Activated T-cell treated with anti-CD3 and anti-CD28 coated beads, Interleukin-2, amount 50 U/mL, for 4 hours (primary cell): ENCODE results near the gene HEBP1. TPM values are rescaled to one million over a fixed set of nuclear protein-coding genes. Genes with fewer than 3 reads are reported as not detected.

ENCODE experiments used
- ATAC-seq, 2 donors: fragments of 200-7000 bp; cut with Tn5 transposase; one replicate each; pipeline ENCODE4 v1.10.0; 2021
- DNase-seq: peaks from one replicate; pipeline ENCODE4 v3.0.0-alpha.2; 2020
- H3K27me3 Mint-ChIP-seq: one replicate; pipeline ENCODE4 v1.8.0; 2021; ENCODE audit warnings: low read depth, mixed read lengths
- H3K36me3 Mint-ChIP-seq: one replicate; pipeline ENCODE4 v1.8.0; 2022; ENCODE audit warnings: mixed read lengths; ENCODE audit not compliant: insufficient read depth
- H3K4me1 Mint-ChIP-seq: one replicate; pipeline ENCODE4 v1.8.0; 2021; ENCODE audit warnings: low read depth, mixed read lengths
- H3K4me3 Mint-ChIP-seq: one replicate; pipeline ENCODE4 v1.8.0; 2021; ENCODE audit warnings: mild to moderate bottlenecking, moderate library complexity, mixed read lengths
- H3K9me3 Mint-ChIP-seq: one replicate; pipeline ENCODE4 v1.8.0; 2021; ENCODE audit warnings: mixed read lengths
- total RNA-seq, 3 donors: library from RNA; stranded (reverse); gene quantifications; one replicate each; pipeline ENCODE4 v1.2.1, GENCODE V29; 2021

HEBP1 gene
- total RNA-seq, 3 donors from 2014 or later = 9.0 to 10.6 (median 10.3) TPM

GRCh38 chr12:12938541-12938940 lies 61.5 kb downstream of the HEBP1 start:
- Mint-ChIP-seq H3K4me1 (no peaks in the 10 kb centered on the region), H3K36me3 (no peaks in the 10 kb centered on the region), H3K4me3 (no peak overlapping the region), H3K9me3 (no peaks in the 10 kb centered on the region), H3K27me3 (peaks cover 6% of the 10 kb centered on the region)
- ATAC-seq = no peak
- DNase-seq = no peak

GRCh38 chr12:12936983-12937491 lies 63.0 kb downstream of the HEBP1 start:
- Mint-ChIP-seq H3K36me3 (no peaks in the 10 kb centered on the region), H3K27me3 (peaks cover 6% of the 10 kb centered on the region), H3K9me3 (no peaks in the 10 kb centered on the region), H3K4me1 (no peaks in the 10 kb centered on the region), H3K4me3 (no peak overlapping the region)
- DNase-seq (no peak), ATAC-seq (no peak)

- no peak overlapping the region for H3K4me3 Mint-ChIP-seq
- H3K9me3 Mint-ChIP-seq = no peaks in the 10 kb centered on the region
- no peaks in the 10 kb centered on the region for H3K36me3 Mint-ChIP-seq
- peaks cover 6% of the 10 kb centered on the region for H3K27me3 Mint-ChIP-seq
- ATAC-seq (no peak), DNase-seq (no peak)
- H3K4me1 Mint-ChIP-seq = no peaks in the 10 kb centered on the region
Measured at GRCh38 chr12:12934556-12934955, 65.5 kb downstream of the HEBP1 start.

DNA sequence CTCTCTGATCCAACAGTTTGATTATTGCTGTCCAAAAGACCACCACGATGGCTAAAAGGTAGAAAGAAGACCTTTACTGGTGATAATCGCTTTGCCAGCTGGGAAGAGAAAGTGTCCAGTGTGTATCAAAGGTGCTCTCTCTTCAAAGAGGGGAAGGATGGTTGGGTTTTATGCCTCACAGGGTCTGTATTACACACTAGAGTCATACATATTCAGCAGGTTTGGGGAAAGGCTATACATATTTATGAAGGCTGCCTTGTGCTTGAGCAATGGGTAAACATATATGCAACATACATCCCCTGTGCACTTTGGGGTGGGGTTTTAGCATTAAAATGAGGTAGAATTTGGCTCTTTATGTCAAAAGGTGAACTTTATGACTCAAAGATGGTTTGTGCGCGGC lies 66.3 kb downstream of the HEBP1 start:
- ATAC-seq = no peak
- H3K4me3 Mint-ChIP-seq = no peak overlapping the region
- H3K4me1 Mint-ChIP-seq = no peaks in the 10 kb centered on the region
- H3K36me3 Mint-ChIP-seq = no peaks in the 10 kb centered on the region
- H3K9me3 Mint-ChIP-seq = no peaks in the 10 kb centered on the region
- DNase-seq = no peak
- H3K27me3 Mint-ChIP-seq = peaks cover 6% of the 10 kb centered on the region

- H3K27me3 Mint-ChIP-seq = peaks cover 5% of the 10 kb centered on the region
- ATAC-seq (no peak), DNase-seq (no peak)
- no peaks in the 10 kb centered on the region for H3K9me3 Mint-ChIP-seq
- no peaks in the 10 kb centered on the region for H3K36me3 Mint-ChIP-seq
- no peaks in the 10 kb centered on the region for H3K4me1 Mint-ChIP-seq
- H3K4me3 Mint-ChIP-seq = no peak overlapping the region
Measured at GRCh38 chr12:12930633-12931219, 69.3 kb downstream of the HEBP1 start.

- Mint-ChIP-seq H3K27me3 (peaks cover 5% of the 10 kb centered on the region), H3K4me1 (no peaks in the 10 kb centered on the region), H3K4me3 (no peak overlapping the region), H3K36me3 (no peaks in the 10 kb centered on the region), H3K9me3 (no peaks in the 10 kb centered on the region)
- ATAC-seq (no peak), DNase-seq (no peak)
Measured at GRCh38 chr12:12929696-12930095, 70.4 kb downstream of the HEBP1 start.

- ATAC-seq = peak in 1 of 2 donors; percentile 54
Measured at GRCh38 chr12:12927211-12928079, 72.6 kb downstream of the HEBP1 start.

GRCh38 chr12:12926571-12927071 lies 73.4 kb downstream of the HEBP1 start:
- Mint-ChIP-seq H3K4me1 (no peaks in the 10 kb centered on the region), H3K27me3 (peaks cover 3% of the 10 kb centered on the region)

More at GRCh38 chr12:12927211-12928079, 72.6 kb downstream of the HEBP1 start:
- peak; percentile 25 for DNase-seq
- peak overlapping the region; percentile 75 for H3K4me3 Mint-ChIP-seq
- no peaks in the 10 kb centered on the region for H3K9me3 Mint-ChIP-seq
- peaks cover 3% of the 10 kb centered on the region for H3K27me3 Mint-ChIP-seq
- no peaks in the 10 kb centered on the region for H3K36me3 Mint-ChIP-seq
- no peaks in the 10 kb centered on the region for H3K4me1 Mint-ChIP-seq

DNA sequence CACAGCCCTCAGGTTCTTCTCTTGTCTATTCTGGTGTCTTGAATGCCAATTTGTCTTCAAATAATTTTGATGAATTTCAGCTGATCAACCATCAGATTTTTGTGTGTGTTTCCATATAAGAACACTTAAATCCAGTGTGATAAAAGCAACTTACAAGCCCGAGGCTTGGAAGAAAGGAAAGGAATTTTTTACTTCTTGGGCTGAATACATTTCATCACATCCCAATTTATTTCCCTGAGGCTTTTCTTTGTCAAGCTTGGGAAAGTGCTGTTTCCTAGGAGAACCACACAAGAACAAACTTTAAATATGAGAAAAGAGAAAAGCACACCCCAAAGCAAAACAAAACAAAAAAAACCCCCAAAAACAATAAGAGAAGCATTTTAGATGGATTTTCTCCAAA lies 74.7 kb downstream of the HEBP1 start:
- Mint-ChIP-seq H3K36me3 (no peaks in the 10 kb centered on the region), H3K4me3 (no peak overlapping the region), H3K9me3 (no peaks in the 10 kb centered on the region), H3K27me3 (peaks cover 3% of the 10 kb centered on the region), H3K4me1 (no peaks in the 10 kb centered on the region)
- DNase-seq = no peak
- no peak for ATAC-seq

More at GRCh38 chr12:12926571-12927071, 73.4 kb downstream of the HEBP1 start:
- no peaks in the 10 kb centered on the region for H3K9me3 Mint-ChIP-seq
- no peaks in the 10 kb centered on the region for H3K36me3 Mint-ChIP-seq
- no peak for ATAC-seq
- DNase-seq = no peak
- no peak overlapping the region for H3K4me3 Mint-ChIP-seq

Other genes with a start within 250 kb of the HEBP1 start
- 1 to 10 TPM; 1.2 to 1.6 (median 1.6) TPM for gene APOLD1, start 214.6 kb downstream of the HEBP1 start, total RNA-seq
- gene DDX47, start 186.9 kb downstream of the HEBP1 start, total RNA-seq = 100 to 1,000 TPM; 128 to 141 (median 137) TPM
- under 1 TPM; 0.30 to 0.86 (median 0.50) TPM for gene GPRC5A, start 108.7 kb downstream of the HEBP1 start, total RNA-seq
- not detected for gene GPRC5D, start 48.1 kb downstream of the HEBP1 start, total RNA-seq
- gene FAM234B, start 44.1 kb upstream of the HEBP1 start, total RNA-seq = 1 to 10 TPM; 8.0 to 8.7 (median 8.4) TPM
- not detected for gene GSG1, start 103.4 kb upstream of the HEBP1 start, total RNA-seq
- gene EMP1, start 196.5 kb upstream of the HEBP1 start, total RNA-seq = 10 to 100 TPM in 2 of 3 donors, 1 to 10 TPM in 1; 8.9 to 22.5 (median 17.2) TPM